ENCODE measurements around the gene IQSEC3.

Gene IQSEC3

DNA sequence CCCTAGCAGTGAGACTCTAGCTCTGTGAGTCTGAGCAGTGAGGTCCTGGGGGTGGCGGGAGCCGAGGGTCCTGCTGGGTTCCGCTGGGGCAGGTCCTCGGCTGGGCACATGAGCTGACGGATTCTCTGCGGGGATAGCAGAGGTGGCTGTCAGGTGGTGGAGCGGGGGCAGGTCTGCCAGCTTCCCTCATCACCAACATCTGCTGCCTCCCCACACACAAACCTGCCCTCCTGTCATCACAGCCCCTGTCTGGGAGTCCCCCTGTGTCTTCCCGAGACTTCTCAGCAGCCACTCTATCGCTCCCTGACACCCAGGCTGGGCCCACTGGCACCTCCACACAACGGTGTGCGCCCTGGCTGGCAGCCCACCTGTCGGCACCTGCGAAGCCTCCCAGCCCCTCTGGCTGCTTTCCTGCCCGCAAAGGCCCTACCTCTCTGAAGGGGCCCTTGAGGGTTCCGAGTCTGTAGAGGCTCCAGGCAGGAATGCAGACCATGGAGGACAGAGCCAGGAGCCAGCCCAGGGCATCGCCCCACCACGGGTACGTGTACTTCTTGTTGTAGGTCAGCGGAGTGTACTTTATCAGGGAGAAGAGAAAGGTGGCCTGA is 154.5 kb downstream of the IQSEC3 start:
- TF ChIP-seq, protein P1, sequence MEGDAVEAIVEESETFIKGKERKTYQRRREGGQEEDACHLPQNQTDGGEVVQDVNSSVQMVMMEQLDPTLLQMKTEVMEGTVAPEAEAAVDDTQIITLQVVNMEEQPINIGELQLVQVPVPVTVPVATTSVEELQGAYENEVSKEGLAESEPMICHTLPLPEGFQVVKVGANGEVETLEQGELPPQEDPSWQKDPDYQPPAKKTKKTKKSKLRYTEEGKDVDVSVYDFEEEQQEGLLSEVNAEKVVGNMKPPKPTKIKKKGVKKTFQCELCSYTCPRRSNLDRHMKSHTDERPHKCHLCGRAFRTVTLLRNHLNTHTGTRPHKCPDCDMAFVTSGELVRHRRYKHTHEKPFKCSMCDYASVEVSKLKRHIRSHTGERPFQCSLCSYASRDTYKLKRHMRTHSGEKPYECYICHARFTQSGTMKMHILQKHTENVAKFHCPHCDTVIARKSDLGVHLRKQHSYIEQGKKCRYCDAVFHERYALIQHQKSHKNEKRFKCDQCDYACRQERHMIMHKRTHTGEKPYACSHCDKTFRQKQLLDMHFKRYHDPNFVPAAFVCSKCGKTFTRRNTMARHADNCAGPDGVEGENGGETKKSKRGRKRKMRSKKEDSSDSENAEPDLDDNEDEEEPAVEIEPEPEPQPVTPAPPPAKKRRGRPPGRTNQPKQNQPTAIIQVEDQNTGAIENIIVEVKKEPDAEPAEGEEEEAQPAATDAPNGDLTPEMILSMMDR (IDR thresholded peaks at IDR 0.05; ENCODE audit: low read length), result no peak
- no peak for TF ChIP-seq EZH2 (optimal IDR thresholded peaks at IDR 0.05; ENCODE audit: low read depth, low read length)
- TF ChIP-seq EZH2phosphoT487 (IDR thresholded peaks at IDR 0.05; ENCODE audit: low read length), result no peak
- DNase-seq, result no peak
- H3K79me2 ChIP-seq (ENCODE audit: low read length), result no peaks in the 10 kb centered on the region
- no peak overlapping the region for H3K4me2 ChIP-seq (ENCODE audit: low read depth, low read length)
- no peak overlapping the region for H3K9ac ChIP-seq (ENCODE audit: low read length)
- H3K4me1 ChIP-seq (ENCODE audit: low read length), result no peaks in the 10 kb centered on the region
- no peak overlapping the region for H3K27ac ChIP-seq (ENCODE audit: low read length)
- no peak overlapping the region for H2AFZ ChIP-seq (ENCODE audit: low read length)
- no peaks in the 10 kb centered on the region for H3K9me2 ChIP-seq (replicated peaks; ENCODE audit: insufficient read depth, low read length)
- H3K4me3 ChIP-seq (ENCODE audit: low read length), result no peak overlapping the region
- H3K27me3 ChIP-seq (replicated peaks; ENCODE audit: insufficient read depth, low read length), result peaks cover 57% of the 10 kb centered on the region
- no peaks in the 10 kb centered on the region for H3F3A ChIP-seq (ENCODE audit: insufficient read depth, low read length)
- no peaks in the 10 kb centered on the region for H3K9me3 ChIP-seq (replicated peaks; ENCODE audit: insufficient read depth, low read length)
- no peaks in the 10 kb centered on the region for H4K20me1 ChIP-seq (ENCODE audit: insufficient read depth, low read length)
- H3K36me3 ChIP-seq (replicated peaks; ENCODE audit: insufficient read depth, low read length), result no peaks in the 10 kb centered on the region

DNA sequence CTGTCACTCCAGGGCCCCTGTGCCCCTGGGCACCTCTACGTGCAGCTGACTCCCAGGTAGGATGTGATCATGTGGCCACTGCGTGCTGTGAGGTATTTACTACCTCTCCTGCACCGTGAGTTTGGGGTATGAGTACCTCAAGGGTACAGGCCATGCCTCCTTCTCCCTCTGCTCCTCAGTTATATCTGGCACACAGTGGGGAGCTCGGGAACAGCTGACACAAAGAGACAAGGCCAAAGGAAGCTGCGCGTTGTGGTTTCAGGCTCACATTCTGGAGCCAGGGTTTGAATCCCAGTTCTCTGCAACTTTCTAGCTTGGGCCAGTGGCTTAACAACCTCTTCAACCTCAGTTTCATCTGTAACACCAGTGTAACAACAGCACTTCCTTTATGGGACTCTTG is 155.2 kb downstream of the IQSEC3 start:
- DNase-seq, result no peak
- Histone ChIP-seq H3K4me3 (ENCODE audit: low read length) (no peak overlapping the region), H3K9ac (ENCODE audit: low read length) (no peak overlapping the region), H3K36me3 (replicated peaks; ENCODE audit: insufficient read depth, low read length) (no peaks in the 10 kb centered on the region), H3K27ac (ENCODE audit: low read length) (no peak overlapping the region), H2AFZ (ENCODE audit: low read length) (no peak overlapping the region), H3K4me1 (ENCODE audit: low read length) (no peaks in the 10 kb centered on the region), H3K9me2 (replicated peaks; ENCODE audit: insufficient read depth, low read length) (no peaks in the 10 kb centered on the region), H3K27me3 (replicated peaks; ENCODE audit: insufficient read depth, low read length) (peaks cover 61% of the 10 kb centered on the region), H3K79me2 (ENCODE audit: low read length) (no peaks in the 10 kb centered on the region), H3F3A (ENCODE audit: insufficient read depth, low read length) (no peaks in the 10 kb centered on the region), H3K4me2 (ENCODE audit: low read depth, low read length) (no peak overlapping the region), H3K9me3 (replicated peaks; ENCODE audit: insufficient read depth, low read length) (no peaks in the 10 kb centered on the region), H4K20me1 (ENCODE audit: insufficient read depth, low read length) (no peaks in the 10 kb centered on the region)
- TF ChIP-seq, protein P1 (IDR thresholded peaks at IDR 0.05; ENCODE audit: low read length), result no peak
- TF ChIP-seq EZH2 (optimal IDR thresholded peaks at IDR 0.05; ENCODE audit: low read depth, low read length) (no peak), EZH2phosphoT487 (IDR thresholded peaks at IDR 0.05; ENCODE audit: low read length) (no peak)

DNA sequence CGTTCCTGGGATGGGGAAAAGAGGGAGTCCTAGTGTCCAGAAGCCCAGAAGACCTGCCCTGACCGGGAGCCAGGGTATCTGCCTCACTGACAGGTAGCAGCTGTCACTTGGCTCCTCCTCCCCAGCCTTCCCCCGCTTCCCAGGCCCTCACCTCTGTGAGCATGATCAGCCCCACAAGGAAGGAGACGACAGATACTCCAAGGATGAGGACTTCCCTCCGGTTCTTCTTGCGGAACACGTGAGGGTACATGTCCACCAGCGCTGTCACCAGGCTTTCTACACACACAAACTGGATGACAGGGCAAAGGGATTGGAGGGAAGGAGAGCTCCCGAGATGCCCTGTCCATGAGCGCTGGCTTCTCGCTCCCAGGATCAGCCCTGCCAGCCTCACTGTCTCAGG is 157.3 kb downstream of the IQSEC3 start:
- Histone ChIP-seq H3K4me1 (ENCODE audit: low read length) (no peaks in the 10 kb centered on the region), H3K9ac (ENCODE audit: low read length) (no peak overlapping the region), H3K79me2 (ENCODE audit: low read length) (no peaks in the 10 kb centered on the region), H3F3A (ENCODE audit: insufficient read depth, low read length) (no peaks in the 10 kb centered on the region), H3K4me3 (ENCODE audit: low read length) (no peak overlapping the region), H3K9me2 (replicated peaks; ENCODE audit: insufficient read depth, low read length) (no peaks in the 10 kb centered on the region), H4K20me1 (ENCODE audit: insufficient read depth, low read length) (no peaks in the 10 kb centered on the region), H3K4me2 (ENCODE audit: low read depth, low read length) (no peak overlapping the region), H3K27me3 (replicated peaks; ENCODE audit: insufficient read depth, low read length) (peaks cover 72% of the 10 kb centered on the region), H3K36me3 (replicated peaks; ENCODE audit: insufficient read depth, low read length) (no peaks in the 10 kb centered on the region), H3K27ac (ENCODE audit: low read length) (no peak overlapping the region), H3K9me3 (replicated peaks; ENCODE audit: insufficient read depth, low read length) (no peaks in the 10 kb centered on the region), H2AFZ (ENCODE audit: low read length) (no peak overlapping the region)
- no peak for TF ChIP-seq EZH2phosphoT487 (IDR thresholded peaks at IDR 0.05; ENCODE audit: low read length)
- TF ChIP-seq EZH2 (optimal IDR thresholded peaks at IDR 0.05; ENCODE audit: low read depth, low read length), result no peak
- TF ChIP-seq, protein P1 (IDR thresholded peaks at IDR 0.05; ENCODE audit: low read length), result no peak
- DNase-seq, result no peak
